Subcutaneous adipose tissue (tissue), 4 donors: ENCODE data around the gene THSD4. TPM values are rescaled to one million over a fixed set of nuclear protein-coding genes. Genes with fewer than 3 reads are reported as not detected.

Experiments
- CTCF ChIP-seq: fragments of 450-650 bp; IDR thresholded peaks from one replicate; pipeline ENCODE4 v1.5.1; 2016; ENCODE audit warnings: low read depth, mild to moderate bottlenecking, control low read depth, antibody characterized with exemption, moderate library complexity
- total RNA-seq, 4 donors: library from RNA; depleted of rRNA; stranded (reverse); fragments of >200 nt; gene quantifications; one replicate each; pipeline ENCODE4 v1.1.0, GENCODE V29; 2016

THSD4 gene
- total RNA-seq, 4 donors from 2014 or later, result 0.17 to 0.94 (median 0.63) TPM

DNA sequence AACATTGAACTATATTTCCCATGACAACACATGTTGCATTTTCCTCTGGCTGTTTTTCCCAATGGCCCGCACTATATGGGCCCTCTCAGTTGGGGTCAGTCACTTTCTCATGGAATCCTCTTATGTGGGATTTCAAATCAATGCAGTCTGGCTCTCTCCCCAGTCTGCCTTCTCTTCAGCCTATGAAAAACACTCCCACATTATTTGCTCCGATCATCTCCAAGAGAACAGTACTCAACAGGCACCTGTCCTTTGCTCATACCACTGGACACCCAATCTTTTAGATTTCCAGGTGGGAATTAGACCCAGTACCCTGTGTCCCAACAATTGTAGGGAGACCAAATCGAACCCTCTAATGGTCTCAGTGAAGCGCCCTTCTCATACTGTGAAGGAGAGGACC, 251.3 kb downstream of the THSD4 start:
- TF ChIP-seq CTCF, result no peak

DNA sequence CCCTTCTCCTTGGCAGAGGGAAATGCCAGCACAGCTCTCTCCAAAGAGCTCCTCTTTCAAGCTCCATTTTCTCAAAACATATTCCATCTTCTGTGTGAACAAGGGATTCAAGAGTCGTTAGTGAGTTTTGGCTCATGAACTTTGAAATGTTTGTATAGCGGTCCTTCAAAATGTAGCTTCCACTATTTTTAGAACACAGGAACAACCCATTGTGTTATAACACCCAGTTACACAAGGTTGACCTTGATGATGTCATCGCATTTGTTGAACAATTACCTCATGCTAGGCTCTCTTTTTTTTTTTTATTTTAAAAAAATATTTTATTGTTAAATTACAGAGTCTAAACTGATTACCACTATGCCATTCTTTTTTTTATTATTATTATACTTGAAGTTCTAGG, 251.7 kb downstream of the THSD4 start:
- TF ChIP-seq CTCF, result no peak

DNA sequence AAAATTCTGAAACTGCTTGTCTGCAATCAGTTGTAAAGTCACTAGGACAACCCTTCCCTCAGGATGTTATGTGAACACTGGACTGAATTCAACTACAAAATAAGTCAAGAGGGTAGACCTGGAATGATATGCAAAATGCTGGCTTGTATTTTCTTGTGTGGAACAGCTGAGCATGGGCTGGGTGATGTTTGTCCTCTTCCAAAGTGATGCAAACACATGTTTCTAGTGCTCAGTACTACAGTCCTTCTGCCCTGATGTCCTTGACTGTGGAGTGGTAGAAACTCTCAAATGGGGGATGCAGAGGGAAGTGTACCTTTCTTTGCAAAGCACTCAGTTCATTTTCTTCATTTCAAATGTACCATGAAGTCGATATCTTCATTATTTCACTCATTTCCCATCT, 258.6 kb downstream of the THSD4 start:
- TF ChIP-seq CTCF, result no peak

DNA sequence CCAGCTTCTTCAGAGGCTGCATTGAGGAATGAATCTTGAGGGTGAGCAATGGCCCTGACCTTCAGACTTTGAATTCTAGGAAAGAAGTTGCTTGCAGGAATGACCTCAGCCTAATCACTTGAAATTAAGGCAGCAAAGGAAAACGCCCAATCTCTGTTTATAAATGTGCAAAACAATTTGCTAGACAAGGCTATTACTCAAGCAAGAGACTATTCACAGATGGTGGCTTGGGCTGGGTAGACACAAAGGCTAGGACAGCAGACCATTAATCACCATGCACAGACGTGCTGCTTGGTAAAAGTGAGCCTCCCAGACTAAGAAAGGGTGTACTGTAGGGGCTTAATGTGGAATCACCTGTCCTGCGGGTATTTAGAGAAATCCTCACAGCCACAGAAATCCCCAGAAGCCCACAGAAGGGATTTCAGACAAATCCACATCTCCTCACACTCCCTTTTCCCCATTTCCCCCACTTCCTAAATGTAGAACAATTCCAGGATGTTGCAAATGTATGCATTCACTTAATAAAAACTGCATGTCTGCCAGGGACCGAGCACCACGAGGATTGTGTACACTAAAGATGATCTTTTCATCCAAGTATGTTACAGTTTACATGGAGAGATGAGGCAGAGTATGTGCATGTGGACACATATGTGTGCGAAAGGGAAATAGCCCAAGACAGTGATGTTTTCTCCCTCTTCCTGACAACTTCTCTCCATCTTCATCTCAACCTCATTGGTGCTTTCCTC, 259.5 kb downstream of the THSD4 start:
- TF ChIP-seq CTCF, result no peak

DNA sequence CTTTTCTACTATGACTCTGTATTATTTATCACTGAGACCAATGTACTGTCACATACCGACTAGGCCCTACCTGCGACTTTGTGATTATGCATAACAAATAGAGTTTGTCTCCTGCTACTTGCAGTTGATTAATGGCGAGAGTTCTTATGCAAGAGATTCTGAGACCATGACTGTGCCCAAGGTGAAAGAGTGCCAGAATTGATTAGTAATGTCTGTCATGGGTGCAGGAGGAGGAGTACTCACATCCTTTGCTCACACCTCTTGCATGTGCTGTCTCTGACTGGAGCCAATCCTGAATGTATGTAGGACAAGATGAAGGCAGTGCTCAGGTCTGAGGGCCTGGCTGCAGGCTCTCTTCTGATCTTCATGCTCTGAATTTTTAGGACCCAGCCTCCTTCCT, 260.7 kb downstream of the THSD4 start:
- TF ChIP-seq CTCF, result no peak

GRCh38 chr15:71379893-71380292, 264.6 kb downstream of the THSD4 start:
- TF ChIP-seq CTCF, result no peak

- no peak for TF ChIP-seq CTCF
Measured at GRCh38 chr15:71380345-71380744, 265.1 kb downstream of the THSD4 start.
